OCI-LY7 (cell line): ENCODE measurements around the gene ARHGEF12.

ENCODE experiments used
- CTCF ChIP-seq: fragments of 200-600 bp; sonication (generic); conservative IDR thresholded peaks from 2 replicates; pipeline ENCODE4 v1.5.1; 2014; ENCODE audit warnings: mild to moderate bottlenecking, antibody characterized with exemption, low read length, moderate library complexity, mixed read lengths
- EZH2phosphoT487 ChIP-seq: fragments of 200-600 bp; sonication (generic); IDR thresholded peaks from 2 replicates; pipeline ENCODE4 v1.6.1; 2018; ENCODE audit warnings: low read depth, borderline replicate concordance, mild to moderate bottlenecking, mixed run types, antibody characterized with exemption, low read length, moderate library complexity, mixed read lengths

DNA sequence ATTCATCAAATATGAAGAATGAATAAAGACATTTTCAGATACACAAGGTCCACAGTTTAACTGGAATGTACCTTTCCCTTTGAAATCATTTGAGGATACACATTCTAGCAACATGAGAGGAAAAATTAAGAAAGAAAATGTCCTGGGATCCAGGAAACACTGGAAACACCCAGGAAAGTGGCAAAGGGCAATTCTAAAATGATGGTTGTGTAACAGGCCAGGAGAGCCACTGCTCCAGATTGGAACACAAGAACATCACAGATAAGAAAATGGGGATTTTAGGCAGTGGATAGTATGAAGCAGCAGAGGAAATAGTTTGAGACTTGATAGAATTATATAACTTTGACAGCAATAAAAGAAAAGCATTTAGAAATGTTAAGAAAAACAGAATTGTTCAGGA is 119.3 kb downstream of the ARHGEF12 start:
- TF ChIP-seq CTCF (no peak), EZH2phosphoT487 (no peak)
